HG03342 (cell line): ENCODE measurements around the gene NTPCR.
"Not testable (repeated sequence)": the region's sequence is repeated elsewhere in the genome, so short reads cannot be mapped to it uniquely, and the experiment has no call there.

ENCODE experiments used
- ATAC-seq: cut with Tn5 transposase; IDR thresholded peaks from one replicate; pipeline ENCODE4 v1.9.1; 2021; ENCODE audit warnings: mild to moderate bottlenecking, moderate library complexity; ENCODE audit not compliant: unreplicated experiment

Gene NTPCR

GRCh38 chr1:232925421-232926220, 24.8 kb upstream of the NTPCR start:
- ATAC-seq = no peak

- ATAC-seq = not testable (repeated sequence)
These were observed 23.2 kb upstream of the NTPCR start for GRCh38 chr1:232927166-232927565.

- ATAC-seq = no peak
These were observed 22.4 kb upstream of the NTPCR start for GRCh38 chr1:232927830-232928505.

- ATAC-seq = no peak
These were observed 17.7 kb upstream of the NTPCR start for GRCh38 chr1:232932486-232933425.

- no peak for ATAC-seq
These were observed 13.5 kb upstream of the NTPCR start for GRCh38 chr1:232936941-232937340.

GRCh38 chr1:232937741-232938375, 12.6 kb upstream of the NTPCR start:
- ATAC-seq = no peak

GRCh38 chr1:232938926-232939325, 11.5 kb upstream of the NTPCR start:
- ATAC-seq = no peak

GRCh38 chr1:232939748-232940147, 10.7 kb upstream of the NTPCR start:
- ATAC-seq = no peak

GRCh38 chr1:232940262-232940661, 10.1 kb upstream of the NTPCR start:
- peak; percentile 51 for ATAC-seq

GRCh38 chr1:232942413-232943294, 7.8 kb upstream of the NTPCR start:
- no peak for ATAC-seq

- peak; percentile 61 for ATAC-seq
These were observed 6.6 kb upstream of the NTPCR start for GRCh38 chr1:232943679-232944252.

GRCh38 chr1:232944347-232944746, 6.1 kb upstream of the NTPCR start:
- ATAC-seq = no peak

- ATAC-seq = no peak
These were observed 695 bp upstream of the NTPCR start for GRCh38 chr1:232949636-232950196.

- ATAC-seq = no peak
These were observed 769 bp downstream of the NTPCR start for GRCh38 chr1:232951180-232951579.

GRCh38 chr1:232951605-232952004, 1.2 kb downstream of the NTPCR start:
- ATAC-seq = no peak

- ATAC-seq = peak; percentile 66
These were observed 2.4 kb downstream of the NTPCR start for GRCh38 chr1:232952514-232953499.

GRCh38 chr1:232954594-232955365, 4.4 kb downstream of the NTPCR start:
- ATAC-seq = no peak
